ENCODE measurements around the gene CAMKK2. TPM values are rescaled to one million over a fixed set of nuclear protein-coding genes. Genes with fewer than 3 reads are reported as not detected.

The CAMKK2 gene
- total and polyA plus RNA-seq, 2 of the 13 experiments (the other 11 are each of a cell fraction or from before 2014, with no cell fraction given), result 18.8 to 20.0 TPM

GRCh38 chr12:121264951-121265515 lies 31.5 kb downstream of the CAMKK2 start:
- Histone ChIP-seq H3K4me2 (ENCODE audit: low read depth, low read length) (no peak overlapping the region), H2AFZ (ENCODE audit: low read length) (no peak overlapping the region), H3K36me3 (replicated peaks in 1 of 2; ENCODE audit: control insufficient read depth in 1 of 2, insufficient read depth in 2 of 2, low read length in 2 of 2) (peaks cover 17 to 52% of the 10 kb centered on the region in 2 experiments), H3K27ac (ENCODE audit: extremely low read length, insufficient read depth, low read length) (no peak overlapping the region), H4K20me1 (ENCODE audit: insufficient read depth, low read length) (no peaks in the 10 kb centered on the region), H3K4me3 (replicated peaks in 1 of 3; ENCODE audit: insufficient read depth in 1 of 3, low read depth in 2 of 3, low read length in 3 of 3) (no peak overlapping the region), H3K9me3 (ENCODE audit: low read length) (no peaks in the 10 kb centered on the region), H3K9ac (ENCODE audit: insufficient read depth, low read depth, low read length) (no peak overlapping the region), H3K27me3 (ENCODE audit: control insufficient read depth in 1 of 2, insufficient read depth in 2 of 2, low read length in 2 of 2) (no peaks in the 10 kb centered on the region), H3K79me2 (ENCODE audit: insufficient read depth, low read length) (no peaks in the 10 kb centered on the region), H3K4me1 (ENCODE audit: insufficient read depth, low read length) (no peaks in the 10 kb centered on the region)
- ChIA-PET CTCF (ENCODE audit: low intra/inter-chr PET ratio, low total read pairs) (no interaction called here), POLR2A (interaction anchor here (0.8 kb wide), 1 partner anchor 9 kb away, joined by 3 read pairs; no protein-coding TSS in a partner anchor)
- FAIRE-seq (no peak), DNase-seq (ENCODE audit: low spot score) (no peak), ATAC-seq (no peak)
- no TSS peak for BruUV-seq (replicated peaks)
- in situ Hi-C loops (cut with HindIII; ENCODE audit: extremely low pct_ligation_motif_present, low pct_unique_long_range_greater_than_20kb) (no loop called here), intact Hi-C loops (cut with micrococcal nuclease; ENCODE audit: unreplicated experiment) (no loop called here)
- TF ChIP-seq ZNF614 (CRISPR knock-in tag; IDR thresholded peaks at IDR 0.05; ENCODE audit: borderline replicate concordance) (no peak), SP5 (CRISPR knock-in tag; IDR thresholded peaks at IDR 0.05; ENCODE audit: borderline replicate concordance, low read depth) (no peak), TAF1 (CRISPR knock-in tag; IDR thresholded peaks at IDR 0.05) (no peak), PRDM4 (CRISPR knock-in tag; IDR thresholded peaks at IDR 0.05; ENCODE audit: borderline replicate concordance) (no peak), KLF11 (CRISPR knock-in tag; IDR thresholded peaks at IDR 0.05) (no peak), FIP1L1 (IDR thresholded peaks at IDR 0.05; ENCODE audit: borderline replicate concordance, insufficient read depth, low read depth, low read length) (no peak), ZNF710 (CRISPR knock-in tag; IDR thresholded peaks at IDR 0.05; ENCODE audit: borderline replicate concordance) (no peak), KDM4B (CRISPR knock-in tag; IDR thresholded peaks at IDR 0.05) (no peak), SKIL (CRISPR knock-in tag; IDR thresholded peaks at IDR 0.05; ENCODE audit: borderline replicate concordance) (no peak)
- 96% methylated on average over 10 of the region's 10 CpGs for WGBS (ENCODE audit: low lambda C conversion rate)
